HFFc6 (cell line): Measurements from ENCODE around the gene KAT5. TPM values are rescaled to one million over a fixed set of nuclear protein-coding genes. Genes with fewer than 3 reads are reported as not detected.

Source experiments
- DNase-seq: peaks from one replicate; pipeline ENCODE4 v3.0.0-alpha.2; 2018
- H3K27ac Mint-ChIP-seq: 2 replicates; pipeline ENCODE4 v1.8.0; 2020; ENCODE audit warnings: mild to moderate bottlenecking, mixed read lengths
- H3K27me3 Mint-ChIP-seq: 2 replicates; pipeline ENCODE4 v1.8.0; 2021; ENCODE audit warnings: mild to moderate bottlenecking, moderate library complexity, mixed read lengths; ENCODE audit not compliant: insufficient read depth
- H3K36me3 Mint-ChIP-seq: 2 replicates; pipeline ENCODE4 v1.8.0; 2021; ENCODE audit warnings: low read depth, mixed read lengths
- H3K4me1 Mint-ChIP-seq: 2 replicates; pipeline ENCODE4 v1.8.0; 2020; ENCODE audit warnings: low read depth, mixed read lengths
- H3K4me3 Mint-ChIP-seq: 2 replicates; pipeline ENCODE4 v1.8.0; 2020; ENCODE audit warnings: mild to moderate bottlenecking, moderate library complexity, mixed read lengths
- H3K9me3 Mint-ChIP-seq: 2 replicates; pipeline ENCODE4 v1.8.0; 2020; ENCODE audit warnings: mild to moderate bottlenecking, mixed read lengths
- total RNA-seq, 6 experiments: library from RNA; stranded (reverse); fragmentation: NEBNext Ultra II Directional; extraction: Animal tissue kit (Norgen Biotek cat#: 25700); gene quantifications; 2 replicates in 1 of 6; 3 replicates in 5 of 6; pipeline ENCODE4 v1.2.3, GENCODE V29; 2021
- TF ChIP-seq, protein P1 (sequence below): fragments of 200-600 bp; sonication (generic); IDR thresholded peaks from 2 replicates; pipeline ENCODE4 v1.5.0; 2021; ENCODE audit warnings: antibody characterized with exemption, mild to moderate bottlenecking

Gene KAT5
- total RNA-seq, 6 experiments from 2014 or later: 36.5 to 42.6 (median 38.9) TPM

DNA sequence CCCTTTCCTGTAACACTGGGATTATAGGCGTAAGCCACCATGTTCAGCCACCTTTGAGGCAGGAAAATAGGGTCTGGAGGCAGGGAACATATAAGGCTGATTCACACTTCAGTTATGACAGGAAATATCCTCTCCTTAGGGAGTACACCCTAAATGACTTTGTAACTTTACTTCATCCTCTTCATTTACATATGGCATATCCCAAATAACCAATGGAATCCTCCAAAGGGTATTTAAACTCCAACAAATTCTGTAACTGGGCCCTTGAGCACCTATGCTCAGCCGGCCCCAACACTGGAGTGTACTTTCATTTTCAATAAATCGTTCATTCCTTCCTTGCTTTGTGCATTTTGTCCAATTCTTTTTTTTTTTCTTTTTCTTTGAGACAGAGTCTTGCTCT lies 1.6 kb upstream of the KAT5 start:
- peaks cover 4% of the 10 kb centered on the region; the same call in 1 of the 2 replicates for H3K27me3 Mint-ChIP-seq

DNA sequence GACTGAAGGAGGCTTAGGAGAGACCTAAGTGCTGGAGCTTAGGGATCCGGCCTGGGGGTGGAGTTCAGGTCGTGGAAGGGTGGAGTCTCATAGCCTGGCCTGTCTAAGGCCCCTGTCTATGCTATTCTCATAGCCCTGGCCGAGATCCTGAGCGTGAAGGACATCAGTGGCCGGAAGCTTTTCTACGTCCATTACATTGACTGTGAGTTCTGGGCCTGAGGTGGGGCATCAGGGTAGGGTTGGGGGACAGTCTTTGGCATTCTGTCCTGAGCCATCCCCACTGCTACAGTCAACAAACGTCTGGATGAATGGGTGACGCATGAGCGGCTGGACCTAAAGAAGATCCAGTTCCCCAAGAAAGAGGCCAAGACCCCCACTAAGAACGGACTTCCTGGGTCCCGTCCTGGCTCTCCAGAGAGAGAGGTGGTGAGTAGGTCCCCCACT lies 603 bp downstream of the KAT5 start:
- H3K36me3 Mint-ChIP-seq: peaks cover 27% of the 10 kb centered on the region
- peaks cover 32% of the 10 kb centered on the region for H3K4me1 Mint-ChIP-seq

More for the DNA sequence above, 1.6 kb upstream of the KAT5 start:
- peaks cover 32% of the 10 kb centered on the region for H3K4me1 Mint-ChIP-seq
- H3K27ac Mint-ChIP-seq: no peak overlapping the region
- H3K4me3 Mint-ChIP-seq: no peak overlapping the region
- no peaks in the 10 kb centered on the region for H3K9me3 Mint-ChIP-seq
- H3K36me3 Mint-ChIP-seq: peaks cover 18% of the 10 kb centered on the region
- DNase-seq: no peak
- TF ChIP-seq, protein P1, sequence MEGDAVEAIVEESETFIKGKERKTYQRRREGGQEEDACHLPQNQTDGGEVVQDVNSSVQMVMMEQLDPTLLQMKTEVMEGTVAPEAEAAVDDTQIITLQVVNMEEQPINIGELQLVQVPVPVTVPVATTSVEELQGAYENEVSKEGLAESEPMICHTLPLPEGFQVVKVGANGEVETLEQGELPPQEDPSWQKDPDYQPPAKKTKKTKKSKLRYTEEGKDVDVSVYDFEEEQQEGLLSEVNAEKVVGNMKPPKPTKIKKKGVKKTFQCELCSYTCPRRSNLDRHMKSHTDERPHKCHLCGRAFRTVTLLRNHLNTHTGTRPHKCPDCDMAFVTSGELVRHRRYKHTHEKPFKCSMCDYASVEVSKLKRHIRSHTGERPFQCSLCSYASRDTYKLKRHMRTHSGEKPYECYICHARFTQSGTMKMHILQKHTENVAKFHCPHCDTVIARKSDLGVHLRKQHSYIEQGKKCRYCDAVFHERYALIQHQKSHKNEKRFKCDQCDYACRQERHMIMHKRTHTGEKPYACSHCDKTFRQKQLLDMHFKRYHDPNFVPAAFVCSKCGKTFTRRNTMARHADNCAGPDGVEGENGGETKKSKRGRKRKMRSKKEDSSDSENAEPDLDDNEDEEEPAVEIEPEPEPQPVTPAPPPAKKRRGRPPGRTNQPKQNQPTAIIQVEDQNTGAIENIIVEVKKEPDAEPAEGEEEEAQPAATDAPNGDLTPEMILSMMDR: no peak

DNA sequence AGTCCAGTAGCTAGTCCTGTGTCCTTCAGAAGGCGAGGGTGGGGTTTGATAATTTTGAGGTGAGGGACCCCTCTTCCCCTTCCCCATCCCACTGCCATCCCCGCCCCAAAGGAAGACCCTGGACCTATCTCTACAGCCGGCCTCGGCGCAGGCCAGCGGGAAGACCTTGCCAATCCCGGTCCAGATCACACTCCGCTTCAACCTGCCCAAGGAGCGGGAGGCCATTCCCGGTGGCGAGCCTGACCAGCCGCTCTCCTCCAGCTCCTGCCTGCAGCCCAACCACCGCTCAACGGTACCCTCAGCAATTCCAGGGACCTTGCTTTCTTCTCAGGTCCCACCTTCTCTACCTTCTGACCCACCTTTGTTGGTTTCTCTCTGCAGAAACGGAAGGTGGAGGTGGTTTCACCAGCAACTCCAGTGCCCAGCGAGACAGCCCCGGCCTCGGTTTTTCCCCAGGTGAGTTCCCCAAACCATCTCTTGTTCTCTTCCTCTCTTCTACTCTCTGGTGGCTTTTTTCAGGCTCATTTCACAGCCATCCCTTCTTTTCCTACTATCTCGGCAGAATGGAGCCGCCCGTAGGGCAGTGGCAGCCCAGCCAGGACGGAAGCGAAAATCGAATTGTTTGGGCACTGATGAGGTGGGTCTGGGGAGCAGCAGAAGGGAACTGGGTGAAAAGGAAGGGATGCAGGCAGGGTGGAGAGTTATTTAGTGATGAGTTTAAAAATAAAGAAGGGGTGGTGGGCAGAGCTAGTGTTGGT lies 1.3 kb downstream of the KAT5 start:
- peaks cover 27% of the 10 kb centered on the region for H3K36me3 Mint-ChIP-seq
- DNase-seq: no peak
- peak overlapping the region; percentile 99; the same call in 1 of the 2 replicates for H3K27ac Mint-ChIP-seq

More for the DNA sequence above, 603 bp downstream of the KAT5 start:
- H3K9me3 Mint-ChIP-seq: no peaks in the 10 kb centered on the region
- peak overlapping the region; percentile 99 for H3K27ac Mint-ChIP-seq
- TF ChIP-seq, protein P1: no peak
- H3K4me3 Mint-ChIP-seq: peak overlapping the region; percentile 94
- H3K27me3 Mint-ChIP-seq: peaks cover 5% of the 10 kb centered on the region
- no peak for DNase-seq

DNA sequence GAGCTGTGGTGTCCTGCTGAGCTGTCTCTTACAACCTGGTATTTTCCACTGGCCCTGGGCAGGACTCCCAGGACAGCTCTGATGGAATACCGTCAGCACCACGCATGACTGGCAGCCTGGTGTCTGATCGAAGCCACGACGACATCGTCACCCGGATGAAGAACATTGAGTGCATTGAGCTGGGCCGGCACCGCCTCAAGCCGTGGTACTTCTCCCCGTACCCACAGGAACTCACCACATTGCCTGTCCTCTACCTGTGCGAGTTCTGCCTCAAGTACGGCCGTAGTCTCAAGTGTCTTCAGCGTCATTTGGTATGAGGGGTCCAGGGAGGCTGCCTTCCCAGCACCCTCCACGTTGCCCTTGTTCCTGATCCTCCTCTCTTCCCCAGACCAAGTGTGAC lies 2.4 kb downstream of the KAT5 start:
- TF ChIP-seq, protein P1: no peak
- Mint-ChIP-seq H3K36me3 (peaks cover 34% of the 10 kb centered on the region), H3K27me3 (peaks cover 10% of the 10 kb centered on the region), H3K27ac (no peak overlapping the region), H3K4me3 (no peak overlapping the region), H3K9me3 (no peaks in the 10 kb centered on the region), H3K4me1 (peaks cover 47% of the 10 kb centered on the region)
- DNase-seq: no peak

More for the DNA sequence above, 1.3 kb downstream of the KAT5 start:
- no peaks in the 10 kb centered on the region for H3K9me3 Mint-ChIP-seq
- peaks cover 36% of the 10 kb centered on the region for H3K4me1 Mint-ChIP-seq
- peak overlapping the region; percentile 94 for H3K4me3 Mint-ChIP-seq
- TF ChIP-seq, protein P1: no peak
- peaks cover 5% of the 10 kb centered on the region for H3K27me3 Mint-ChIP-seq

DNA sequence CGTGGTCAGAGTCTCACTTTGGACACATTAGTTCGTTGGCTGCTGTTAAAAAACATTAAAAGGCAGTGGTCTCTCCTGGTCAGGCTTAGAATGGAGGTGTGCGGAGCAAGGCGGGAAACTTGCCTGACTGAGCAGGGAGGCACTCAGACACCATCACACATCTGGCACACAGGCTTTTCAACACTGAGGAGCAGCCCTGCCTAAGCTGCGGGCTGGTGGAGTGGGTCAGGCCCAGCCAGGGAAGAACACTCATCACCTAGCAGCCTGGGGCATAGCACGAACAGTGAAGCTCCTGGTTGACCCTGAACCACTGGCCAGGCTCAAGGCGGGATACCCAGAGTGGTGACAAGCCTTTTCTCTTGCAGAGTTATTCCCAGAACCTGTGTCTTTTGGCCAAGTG lies 4.2 kb downstream of the KAT5 start:
- TF ChIP-seq, protein P1: no peak
- peaks cover 10% of the 10 kb centered on the region for H3K27me3 Mint-ChIP-seq
- no peak for DNase-seq
- no peaks in the 10 kb centered on the region for H3K9me3 Mint-ChIP-seq
- no peak overlapping the region for H3K4me3 Mint-ChIP-seq
- peak overlapping the region; percentile 51; the same call in 1 of the 2 replicates for H3K27ac Mint-ChIP-seq
- peaks cover 43% of the 10 kb centered on the region for H3K36me3 Mint-ChIP-seq
- peaks cover 38% of the 10 kb centered on the region for H3K4me1 Mint-ChIP-seq
